ENCODE measurements around the gene BRINP2.

DNA sequence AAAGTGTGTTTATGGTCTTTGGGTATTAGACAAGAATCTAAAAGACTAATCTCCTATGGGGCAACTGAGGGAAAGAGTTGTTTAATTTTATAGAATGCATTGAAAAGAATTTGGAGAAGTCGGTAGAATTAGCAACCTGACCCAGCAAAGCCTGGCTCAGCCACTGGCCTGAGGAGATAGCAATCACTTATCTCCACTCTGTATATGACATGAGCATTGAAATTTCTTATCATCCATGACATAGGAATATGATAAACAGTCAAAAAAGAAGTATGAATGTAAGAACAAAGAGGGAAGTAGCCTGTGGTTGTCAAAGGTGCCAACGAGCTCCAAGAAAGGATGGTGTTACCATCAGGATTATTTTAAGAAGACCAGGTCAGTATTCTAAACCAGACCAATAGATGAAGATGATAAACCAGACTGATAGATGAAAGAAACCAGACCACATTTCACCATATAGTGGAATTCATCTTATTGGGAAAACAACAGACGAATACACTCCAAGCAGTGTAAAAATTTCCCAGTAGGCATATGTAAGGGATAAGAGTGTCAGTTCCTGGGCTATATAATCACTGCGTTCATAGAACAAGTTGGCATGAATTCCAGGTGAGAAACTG is 42.0 kb upstream of the BRINP2 start:
- TF ChIP-seq SP1 (CRISPR knock-in tag; conservative IDR thresholded peaks at IDR 0.05) (no peak), ZBTB43 (CRISPR knock-in tag; IDR thresholded peaks at IDR 0.05) (no peak), EMX1 (CRISPR knock-in tag; IDR thresholded peaks at IDR 0.05) (no peak), PRDM15 (CRISPR knock-in tag; IDR thresholded peaks at IDR 0.05) (no peak), FOXP4 (CRISPR knock-in tag; IDR thresholded peaks at IDR 0.05) (no peak), ZSCAN18 (CRISPR knock-in tag; IDR thresholded peaks at IDR 0.05) (no peak), ZNF263 (CRISPR knock-in tag; IDR thresholded peaks at IDR 0.05; ENCODE audit: low read depth) (no peak), ETV6 (CRISPR knock-in tag; IDR thresholded peaks at IDR 0.05) (no peak)
